Thoracic aorta (tissue), 2 donors: ENCODE measurements around the gene RAI1. TPM values are rescaled to one million over a fixed set of nuclear protein-coding genes. Genes with fewer than 3 reads are reported as not detected.
"Not testable (repeated sequence)": the region's sequence is repeated elsewhere in the genome, so short reads cannot be mapped to it uniquely, and the experiment has no call there.

ENCODE experiments used
- ATAC-seq: fragments of 150-250 bp; one replicate; pipeline ENCODE4 v1.8.0; 2017; ENCODE audit warnings: low read depth; ENCODE audit not compliant: insufficient number of reproducible peaks, low FRiP score
- DNase-seq: peaks from one replicate; pipeline ENCODE4 v3.0.0-alpha.2; 2020; ENCODE audit warnings: low spot score
- H3K27ac ChIP-seq, 2 donors: fragments of 200-600 bp; sonication (generic); 1 replicate in 1 of 2; 2 replicates in 1 of 2; pipeline ENCODE4 v1.5.1; 2016; ENCODE audit warnings: mild to moderate bottlenecking in 2 of 2, moderate library complexity in 2 of 2
- H3K27me3 ChIP-seq: fragments of 200-600 bp; sonication (generic); replicated peaks from 2 replicates; pipeline ENCODE4 v1.6.0; 2016; ENCODE audit warnings: mild to moderate bottlenecking; ENCODE audit not compliant: insufficient read depth
- H3K36me3 ChIP-seq: fragments of 200-600 bp; sonication (generic); one replicate; pipeline ENCODE4 v1.5.1; 2016
- H3K4me1 ChIP-seq, 2 donors: fragments of 200-600 bp; sonication (generic); 1 replicate in 1 of 2; 2 replicates in 1 of 2; pipeline versions ENCODE4 v1.5.1 to v1.6.0; 2016; ENCODE audit warnings: low read depth in 2 of 2, mild to moderate bottlenecking in 1 of 2; ENCODE audit not compliant: control insufficient read depth in 1 of 2
- H3K4me3 ChIP-seq: fragments of 200-600 bp; sonication (generic); 2 replicates; pipeline ENCODE4 v1.5.1; 2016; ENCODE audit warnings: mild to moderate bottlenecking
- H3K9me3 ChIP-seq: fragments of 200-600 bp; sonication (generic); 2 replicates; pipeline ENCODE4 v1.5.1; 2016
- CTCF ChIP-seq: fragments of 200-600 bp; sonication (generic); IDR thresholded peaks from one replicate; pipeline ENCODE4 v1.5.1; 2019; ENCODE audit warnings: antibody characterized with exemption
- total RNA-seq, 2 donors: library from RNA; depleted of rRNA; stranded (reverse); fragments of >200 nt; gene quantifications; one replicate each; pipeline versions ENCODE4 v1.1.0 to v1.2.3, GENCODE V29; 2016

The RAI1 gene
- total RNA-seq, 2 donors from 2014 or later, result 21.0 to 31.5 TPM

DNA sequence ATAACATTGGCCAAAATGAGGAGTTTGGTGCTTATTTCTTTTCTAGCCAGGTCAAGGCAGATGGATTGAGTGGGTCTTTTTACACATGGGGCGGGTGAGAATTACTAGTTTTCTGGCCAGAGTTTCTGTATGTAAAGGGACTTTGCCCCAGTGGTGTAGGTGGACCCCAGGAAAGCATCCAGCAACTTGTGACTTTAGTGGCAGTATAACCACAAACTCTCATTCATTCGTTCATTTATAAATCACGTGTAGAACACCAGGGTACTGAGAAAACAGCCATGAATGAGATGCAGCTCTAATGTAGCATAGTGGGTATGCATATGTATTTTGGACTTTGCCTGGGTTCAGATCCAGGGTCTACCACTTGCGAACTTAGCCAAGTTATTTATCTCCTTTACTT lies 8.1 kb downstream of the RAI1 start:
- Histone ChIP-seq H3K4me3 (no peak overlapping the region), H3K27me3 (no peaks in the 10 kb centered on the region), H3K27ac (no peak overlapping the region), H3K36me3 (no peaks in the 10 kb centered on the region), H3K9me3 (no peaks in the 10 kb centered on the region), H3K4me1 (peaks cover 14 to 45% of the 10 kb centered on the region in 2 donors)
- no peak for TF ChIP-seq CTCF
- DNase-seq (no peak), ATAC-seq (no peak)

DNA sequence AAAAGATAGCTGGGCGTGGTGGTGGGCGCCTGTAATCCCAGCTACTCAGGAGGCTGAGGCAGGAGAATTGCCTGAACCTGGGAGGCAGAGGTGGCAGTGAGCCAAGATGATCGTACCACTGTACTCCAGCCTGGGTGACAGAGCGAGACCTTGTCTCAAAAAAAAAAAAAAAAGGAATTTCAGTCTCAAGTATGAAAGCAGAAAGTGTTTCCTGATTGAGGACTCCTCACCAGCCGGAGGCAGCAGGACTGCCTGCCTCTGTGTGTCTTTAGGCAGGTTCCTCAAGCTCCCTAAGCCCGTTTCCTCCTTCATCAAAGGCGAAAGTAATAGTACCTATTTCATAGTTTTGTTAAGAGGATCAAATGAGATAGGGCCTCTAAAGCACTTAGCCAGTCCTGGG lies 9.0 kb downstream of the RAI1 start:
- H3K27me3 ChIP-seq, ATAC-seq, H3K9me3 ChIP-seq, H3K27ac ChIP-seq, H3K36me3 ChIP-seq, DNase-seq, H3K4me3 ChIP-seq: not testable (repeated sequence)
- peaks cover 16 to 42% of the 10 kb centered on the region in 2 donors for H3K4me1 ChIP-seq

DNA sequence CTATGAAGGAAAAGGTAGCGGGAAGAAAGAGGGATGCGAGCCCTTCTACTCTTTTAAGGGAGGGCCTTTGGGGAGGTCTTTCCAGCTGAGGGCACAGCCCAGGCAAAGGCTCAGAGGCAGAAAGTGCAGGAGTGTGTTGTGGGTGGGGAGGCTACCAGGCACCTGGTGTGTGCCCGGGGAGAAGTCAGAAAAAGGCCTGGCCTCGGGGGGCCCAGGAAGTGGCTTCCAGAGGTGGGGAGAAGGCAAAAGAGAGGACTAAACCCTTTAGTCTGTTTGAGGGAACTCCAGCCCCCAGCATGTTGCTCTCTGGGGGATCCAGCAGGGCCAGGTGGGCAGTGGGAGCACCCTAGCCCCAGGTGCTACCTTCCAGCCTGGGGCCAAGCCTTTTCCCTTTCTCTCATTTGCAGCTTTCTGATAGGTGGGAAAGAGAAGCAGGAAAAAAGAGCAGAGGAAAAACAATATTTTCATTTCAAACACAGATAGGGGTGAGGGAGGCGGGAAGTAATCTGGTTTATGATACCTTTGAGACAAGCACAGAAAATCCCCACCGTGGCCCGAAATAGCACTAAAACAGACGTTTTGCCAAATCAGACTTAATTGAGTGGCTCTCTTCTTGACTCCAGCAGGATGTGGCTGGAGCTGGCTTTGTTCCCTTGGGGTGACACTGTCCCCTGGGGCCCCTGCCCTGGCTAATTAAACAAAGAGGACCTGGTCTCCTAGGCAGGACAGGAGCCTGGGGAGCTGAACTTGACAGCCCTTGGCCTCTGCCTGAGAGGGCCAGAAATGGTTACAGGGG lies 10.4 kb downstream of the RAI1 start:
- Histone ChIP-seq H3K27ac (peak overlapping the region in 1 of 2 donors; percentile 24), H3K36me3 (no peaks in the 10 kb centered on the region), H3K27me3 (no peaks in the 10 kb centered on the region), H3K9me3 (no peaks in the 10 kb centered on the region), H3K4me1 (peaks cover 30 to 49% of the 10 kb centered on the region in 2 donors), H3K4me3 (no peak overlapping the region)
- DNase-seq (no peak), ATAC-seq (no peak)
- TF ChIP-seq CTCF, result no peak

- no peak for DNase-seq
- no peak overlapping the region for H3K4me3 ChIP-seq
- no peaks in the 10 kb centered on the region for H3K9me3 ChIP-seq
- peaks cover 33 to 58% of the 10 kb centered on the region in 2 donors for H3K4me1 ChIP-seq
- TF ChIP-seq CTCF, result no peak
- H3K27me3 ChIP-seq, result no peaks in the 10 kb centered on the region
- ATAC-seq, result no peak
- peak overlapping the region; percentile 93 to 98 for H3K27ac ChIP-seq
- H3K36me3 ChIP-seq, result no peaks in the 10 kb centered on the region
Measured at GRCh38 chr17:17692353-17693252, 11.3 kb downstream of the RAI1 start.

- DNase-seq, result peak; percentile 53
- ATAC-seq, result no peak
- Histone ChIP-seq H3K27ac (peak overlapping the region; percentile 93 to 98), H3K27me3 (no peaks in the 10 kb centered on the region), H3K9me3 (no peaks in the 10 kb centered on the region), H3K4me1 (peaks cover 33 to 65% of the 10 kb centered on the region in 2 donors), H3K4me3 (peak overlapping the region; percentile 91), H3K36me3 (no peaks in the 10 kb centered on the region)
- no peak for TF ChIP-seq CTCF
Measured at GRCh38 chr17:17693253-17694168, 12.3 kb downstream of the RAI1 start.
